Measurements from ENCODE around the gene GMDS.

GRCh38 chr6:1738558-1739081 lies 506.8 kb downstream of the GMDS start:
- TF ChIP-seq POLR2A (IDR thresholded peaks at IDR 0.05; ENCODE audit: low read depth, low read length) (no peak), TAF1 (IDR thresholded peaks at IDR 0.05; ENCODE audit: borderline replicate concordance, low read depth, low read length) (no peak), POLR2AphosphoS5 (IDR thresholded peaks at IDR 0.05; ENCODE audit: low read depth, low read length) (no peak)

Measured in GM12892 (cell line).